Peyer's patch (tissue), 4 donors: Measurements from ENCODE around the gene LCN9. TPM values are rescaled to one million over a fixed set of nuclear protein-coding genes. Genes with fewer than 3 reads are reported as not detected.

Experiments
- DNase-seq, 3 donors: peaks; one replicate each; pipeline ENCODE4 v3.0.0-alpha.2; 2017 to 2019
- H3K27ac ChIP-seq, 4 donors: fragments of 200-600 bp; sonication (generic); one replicate each; pipeline ENCODE4 v1.5.1; 2016 to 2019
- H3K27me3 ChIP-seq, 2 donors: fragments of 200-600 bp; sonication (generic); one replicate each; pipeline ENCODE4 v1.5.1; 2019
- H3K36me3 ChIP-seq, 3 donors: fragments of 200-600 bp; sonication (generic); one replicate each; pipeline ENCODE4 v1.5.1; 2016 to 2019
- H3K4me1 ChIP-seq, 4 donors: fragments of 200-600 bp; sonication (generic); one replicate each; pipeline ENCODE4 v1.5.1; 2016 to 2019
- H3K4me3 ChIP-seq, 4 donors: fragments of 200-600 bp; sonication (generic); 1 replicate in 3 of 4; 2 replicates in 1 of 4; pipeline ENCODE4 v1.5.1; 2016 to 2019; ENCODE audit warnings: mild to moderate bottlenecking in 1 of 4
- H3K9me3 ChIP-seq, 4 donors: fragments of 200-600 bp; sonication (generic); one replicate each; pipeline ENCODE4 v1.5.1; 2016 to 2019; ENCODE audit warnings: mild to moderate bottlenecking in 1 of 4
- CTCF ChIP-seq, 6 experiments: fragments of 450-650 bp in 4 of 6; fragments of 200-600 bp in 2 of 6; sonication (generic) in 1 of 6; IDR thresholded peaks; one replicate each; pipeline ENCODE4 v1.5.1; 2017 to 2019; ENCODE audit warnings: antibody characterized with exemption in 6 of 6, mild to moderate bottlenecking in 3 of 6, moderate library complexity in 1 of 6
- POLR2A ChIP-seq, 2 donors: fragments of 450-650 bp; IDR thresholded peaks; one replicate each; pipeline ENCODE4 v1.5.1; 2017; ENCODE audit warnings: antibody characterized with exemption in 2 of 2, mild to moderate bottlenecking in 2 of 2, moderate library complexity in 2 of 2
- total RNA-seq, 4 donors: library from RNA; depleted of rRNA; stranded (reverse); fragments of >200 nt; gene quantifications; one replicate each; pipeline ENCODE4 v1.1.0, GENCODE V29; 2016

Gene LCN9
- total RNA-seq, 4 donors from 2014 or later, result not detected

- no peak overlapping the region for H3K27ac ChIP-seq
- DNase-seq, result no peak
- H3K36me3 ChIP-seq, result no peaks in the 10 kb centered on the region
- H3K4me3 ChIP-seq, result no peak overlapping the region
- peaks cover 0 to 13% (median 5%) of the 10 kb centered on the region in 4 donors for H3K4me1 ChIP-seq
- TF ChIP-seq CTCF (IDR thresholded peaks at IDR 0.05), result no peak
- no peak for TF ChIP-seq POLR2A (IDR thresholded peaks at IDR 0.05)
- H3K27me3 ChIP-seq, result peaks cover 0 to 7% of the 10 kb centered on the region in 2 donors
- no peaks in the 10 kb centered on the region for H3K9me3 ChIP-seq
These were observed 43.2 kb downstream of the LCN9 start for GRCh38 chr9:135706288-135706687.

GRCh38 chr9:135707252-135708138 lies 44.4 kb downstream of the LCN9 start:
- no peaks in the 10 kb centered on the region for H3K36me3 ChIP-seq
- no peaks in the 10 kb centered on the region for H3K9me3 ChIP-seq
- H3K4me1 ChIP-seq, result peaks cover 0 to 1% (median 0%) of the 10 kb centered on the region in 4 donors
- no peak for DNase-seq
- TF ChIP-seq CTCF (IDR thresholded peaks at IDR 0.05) (no peak), POLR2A (IDR thresholded peaks at IDR 0.05) (no peak)
- no peak overlapping the region for H3K4me3 ChIP-seq
- no peak overlapping the region for H3K27ac ChIP-seq
- H3K27me3 ChIP-seq, result peaks cover 0 to 4% of the 10 kb centered on the region in 2 donors

GRCh38 chr9:135708164-135708563 lies 45.1 kb downstream of the LCN9 start:
- H3K4me1 ChIP-seq, result no peaks in the 10 kb centered on the region
- H3K4me3 ChIP-seq, result no peak overlapping the region
- DNase-seq, result no peak
- no peak overlapping the region for H3K27ac ChIP-seq
- H3K9me3 ChIP-seq, result no peaks in the 10 kb centered on the region
- no peaks in the 10 kb centered on the region for H3K27me3 ChIP-seq
- no peak for TF ChIP-seq CTCF (IDR thresholded peaks at IDR 0.05)
- TF ChIP-seq POLR2A (IDR thresholded peaks at IDR 0.05), result no peak
- no peaks in the 10 kb centered on the region for H3K36me3 ChIP-seq

GRCh38 chr9:135711391-135711790 lies 48.3 kb downstream of the LCN9 start:
- Histone ChIP-seq H3K4me1 (no peaks in the 10 kb centered on the region), H3K4me3 (no peak overlapping the region), H3K27me3 (no peaks in the 10 kb centered on the region), H3K36me3 (no peaks in the 10 kb centered on the region), H3K27ac (no peak overlapping the region), H3K9me3 (no peaks in the 10 kb centered on the region)
- no peak for DNase-seq
- TF ChIP-seq POLR2A (IDR thresholded peaks at IDR 0.05), result no peak

- no peak for DNase-seq
- Histone ChIP-seq H3K4me3 (no peak overlapping the region), H3K4me1 (no peaks in the 10 kb centered on the region), H3K27ac (no peak overlapping the region), H3K27me3 (no peaks in the 10 kb centered on the region), H3K36me3 (no peaks in the 10 kb centered on the region), H3K9me3 (no peaks in the 10 kb centered on the region)
- TF ChIP-seq CTCF (IDR thresholded peaks at IDR 0.05) (no peak), POLR2A (IDR thresholded peaks at IDR 0.05) (no peak)
These were observed 48.8 kb downstream of the LCN9 start for GRCh38 chr9:135711881-135712280.

- TF ChIP-seq CTCF (IDR thresholded peaks at IDR 0.05) (no peak), POLR2A (IDR thresholded peaks at IDR 0.05) (no peak)
- Histone ChIP-seq H3K9me3 (no peaks in the 10 kb centered on the region), H3K4me1 (no peaks in the 10 kb centered on the region), H3K4me3 (no peak overlapping the region), H3K27me3 (no peaks in the 10 kb centered on the region), H3K27ac (no peak overlapping the region), H3K36me3 (no peaks in the 10 kb centered on the region)
- no peak for DNase-seq
These were observed 49.6 kb downstream of the LCN9 start for GRCh38 chr9:135712613-135713295.
